GM18519 (cell line): ENCODE results near the gene TAOK1.

Experiments
- ATAC-seq: cut with Tn5 transposase; IDR thresholded peaks from one replicate; pipeline ENCODE4 v1.9.1; 2021; ENCODE audit warnings: mild to moderate bottlenecking, moderate library complexity; ENCODE audit not compliant: unreplicated experiment, low FRiP score

Gene TAOK1

GRCh38 chr17:29567554-29568330 lies 177.6 kb downstream of the TAOK1 start:
- ATAC-seq = peak; percentile 30

DNA sequence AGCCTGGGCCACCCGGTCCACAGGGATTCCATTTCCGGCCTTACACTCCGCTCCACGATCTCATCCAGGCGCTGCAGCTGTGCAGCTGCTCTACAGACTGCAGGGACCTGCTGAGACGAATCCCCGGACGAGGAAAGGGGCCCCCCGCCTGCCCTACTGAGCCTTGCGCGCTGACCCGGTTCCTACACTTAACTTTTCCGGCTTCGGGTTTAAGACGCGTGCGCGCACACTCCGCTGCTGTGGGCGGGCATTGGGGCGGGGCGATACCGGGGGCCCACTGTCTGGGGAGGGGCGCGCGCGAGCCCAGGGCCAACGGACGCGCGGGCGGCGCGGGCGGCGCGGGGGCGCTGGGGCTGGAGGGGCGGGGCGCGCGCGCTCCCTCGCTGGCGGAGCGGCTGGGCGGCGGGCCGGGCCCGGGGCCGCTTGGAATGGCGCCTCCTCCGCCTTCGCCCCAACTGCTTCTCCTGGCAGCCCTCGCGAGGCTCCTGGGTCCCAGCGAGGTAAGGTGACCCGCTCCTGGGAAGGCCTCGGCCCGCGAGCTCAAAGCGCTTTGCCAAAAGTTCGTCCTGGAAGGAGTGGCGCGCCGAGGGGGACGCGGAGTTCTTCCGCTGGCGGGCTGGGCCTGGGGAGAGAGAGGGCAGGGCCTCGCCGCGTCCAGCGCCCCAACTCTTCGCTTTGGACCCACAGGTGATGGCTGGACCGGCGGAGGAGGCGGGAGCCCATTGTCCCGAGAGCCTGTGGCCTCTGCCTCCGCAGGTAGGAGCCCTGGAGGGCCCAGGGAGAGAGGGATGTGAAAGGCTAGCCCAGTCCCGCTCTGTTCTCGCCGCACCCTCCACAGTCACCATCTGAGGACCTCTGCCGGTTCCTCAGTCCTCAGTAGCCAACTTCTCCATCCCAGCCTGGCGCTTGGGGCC lies 178.4 kb downstream of the TAOK1 start, which contains the start of gene TP53I13:
Gene TP53I13 (plus strand): TSS at position 371 of the 914 bp plus-strand sequence. CDS start 58 bp downstream, at position 429.
- ATAC-seq = no peak

DNA sequence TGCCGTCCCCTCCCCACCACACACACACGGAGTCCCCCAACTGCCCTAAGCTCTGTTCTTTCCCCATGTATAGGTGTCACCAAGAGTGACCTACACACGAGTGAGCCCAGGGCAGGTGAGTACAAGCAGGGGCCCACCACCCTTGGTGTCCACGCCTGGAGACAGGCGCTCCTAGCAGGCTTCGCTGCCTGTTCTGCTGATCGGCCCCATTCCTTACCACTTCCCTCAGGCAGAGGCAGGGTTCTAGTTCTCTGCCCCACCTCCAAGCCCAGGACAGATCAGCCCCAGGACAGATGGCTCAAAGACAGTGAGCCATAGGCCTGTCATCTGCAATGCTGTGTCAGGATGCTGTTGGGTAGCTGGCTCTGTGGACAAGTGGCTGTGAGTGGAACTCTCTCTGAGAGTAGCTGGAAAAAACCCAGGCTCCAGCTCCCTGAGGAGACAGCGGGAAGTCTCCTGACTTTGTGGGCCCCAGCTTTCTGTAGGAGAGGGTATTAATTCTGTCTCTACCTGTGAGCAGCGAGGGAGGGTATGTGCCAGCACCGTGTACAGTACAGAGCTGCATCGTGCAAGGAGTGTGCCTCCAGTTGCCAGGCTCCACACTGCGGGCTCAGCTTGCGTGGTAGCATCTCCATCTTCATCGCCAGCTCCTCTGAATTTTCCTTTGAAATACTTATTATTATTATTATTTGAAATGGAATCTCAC lies 179.2 kb downstream of the TAOK1 start:
- ATAC-seq = no peak

DNA sequence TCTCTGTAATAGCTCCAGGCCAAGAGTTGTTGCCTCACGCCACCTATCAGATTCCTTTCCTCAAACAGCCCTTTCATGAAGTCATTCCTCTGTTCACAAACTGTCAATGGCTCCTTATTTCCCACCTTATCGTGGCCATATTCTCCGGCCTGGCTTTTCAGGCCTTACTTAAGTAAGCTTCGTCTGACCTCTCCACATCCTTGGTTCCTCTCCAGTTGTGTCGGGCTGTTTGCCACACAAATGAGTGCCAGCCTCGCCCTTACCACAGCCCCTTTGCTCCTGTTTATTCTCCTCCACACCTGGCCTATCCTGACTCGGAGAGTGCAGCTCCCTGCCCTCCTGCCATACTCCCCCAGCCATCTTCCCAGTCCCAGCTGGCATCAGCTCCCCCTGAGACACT lies 180.4 kb downstream of the TAOK1 start:
- ATAC-seq = no peak

DNA sequence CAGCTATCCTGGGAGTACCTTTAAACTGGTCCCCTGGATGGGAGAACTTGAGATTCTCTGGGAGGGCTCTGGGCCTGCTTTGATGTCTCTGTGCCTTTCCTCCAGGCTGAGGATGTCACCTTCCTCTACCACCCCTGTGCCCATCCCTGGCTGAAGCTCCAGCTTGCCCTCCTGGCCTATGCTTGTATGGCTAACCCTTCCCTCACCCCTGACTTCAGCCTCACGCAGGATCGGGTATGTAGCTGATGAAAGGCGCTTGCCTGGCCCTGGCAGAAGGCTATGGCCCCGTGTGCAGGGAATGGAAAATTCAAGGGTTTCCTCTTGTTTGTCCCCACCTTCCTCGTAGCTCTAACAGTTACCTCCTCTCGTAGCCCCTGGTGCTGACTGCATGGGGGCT lies 181.3 kb downstream of the TAOK1 start:
- no peak for ATAC-seq

- ATAC-seq = no peak
These were observed 181.9 kb downstream of the TAOK1 start for GRCh38 chr17:29571883-29572681.

- no peak for ATAC-seq
These were observed 182.8 kb downstream of the TAOK1 start for GRCh38 chr17:29572691-29573557.

DNA sequence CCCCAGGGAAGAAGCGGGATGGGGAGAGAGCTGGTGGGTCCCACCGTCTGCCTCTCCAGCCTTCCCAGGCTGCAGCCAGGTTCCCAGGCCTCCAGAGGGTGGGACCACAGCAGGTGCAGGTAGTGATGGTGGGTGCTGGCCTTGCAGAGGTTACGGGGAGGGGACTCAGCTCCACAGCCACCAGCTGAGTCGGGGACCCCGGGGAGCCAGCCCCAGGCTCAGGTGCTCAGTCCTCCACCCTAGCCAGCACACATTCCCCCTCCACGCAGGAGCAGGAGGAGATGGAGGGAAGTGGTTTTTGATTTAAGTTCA lies 183.4 kb downstream of the TAOK1 start:
- no peak for ATAC-seq

- ATAC-seq = no peak
These were observed 183.9 kb downstream of the TAOK1 start for GRCh38 chr17:29573871-29574731.

GRCh38 chr17:29574732-29575510 lies 184.8 kb downstream of the TAOK1 start:
- ATAC-seq = no peak

- no peak for ATAC-seq
These were observed 185.5 kb downstream of the TAOK1 start for GRCh38 chr17:29575511-29576213.

- no peak for ATAC-seq
These were observed 186.2 kb downstream of the TAOK1 start for GRCh38 chr17:29576214-29577000.

DNA sequence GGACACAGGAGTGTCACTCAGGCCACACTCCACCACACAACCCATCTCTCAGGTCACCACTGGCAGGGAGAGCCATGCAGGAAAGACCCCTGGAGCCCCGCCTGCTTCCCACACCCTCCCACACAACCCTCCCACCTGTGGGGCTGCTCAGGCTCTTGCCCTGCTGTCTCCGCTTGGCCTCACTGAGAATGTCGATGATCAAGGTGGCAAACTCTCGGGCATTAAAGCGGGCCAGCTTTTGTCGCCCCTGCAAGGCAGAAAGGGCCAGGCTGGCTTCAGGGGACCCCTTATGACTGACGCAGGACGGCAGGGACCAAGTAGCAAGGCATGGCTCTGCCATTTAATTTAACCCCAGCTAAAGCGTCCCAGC lies 186.8 kb downstream of the TAOK1 start:
- no peak for ATAC-seq

DNA sequence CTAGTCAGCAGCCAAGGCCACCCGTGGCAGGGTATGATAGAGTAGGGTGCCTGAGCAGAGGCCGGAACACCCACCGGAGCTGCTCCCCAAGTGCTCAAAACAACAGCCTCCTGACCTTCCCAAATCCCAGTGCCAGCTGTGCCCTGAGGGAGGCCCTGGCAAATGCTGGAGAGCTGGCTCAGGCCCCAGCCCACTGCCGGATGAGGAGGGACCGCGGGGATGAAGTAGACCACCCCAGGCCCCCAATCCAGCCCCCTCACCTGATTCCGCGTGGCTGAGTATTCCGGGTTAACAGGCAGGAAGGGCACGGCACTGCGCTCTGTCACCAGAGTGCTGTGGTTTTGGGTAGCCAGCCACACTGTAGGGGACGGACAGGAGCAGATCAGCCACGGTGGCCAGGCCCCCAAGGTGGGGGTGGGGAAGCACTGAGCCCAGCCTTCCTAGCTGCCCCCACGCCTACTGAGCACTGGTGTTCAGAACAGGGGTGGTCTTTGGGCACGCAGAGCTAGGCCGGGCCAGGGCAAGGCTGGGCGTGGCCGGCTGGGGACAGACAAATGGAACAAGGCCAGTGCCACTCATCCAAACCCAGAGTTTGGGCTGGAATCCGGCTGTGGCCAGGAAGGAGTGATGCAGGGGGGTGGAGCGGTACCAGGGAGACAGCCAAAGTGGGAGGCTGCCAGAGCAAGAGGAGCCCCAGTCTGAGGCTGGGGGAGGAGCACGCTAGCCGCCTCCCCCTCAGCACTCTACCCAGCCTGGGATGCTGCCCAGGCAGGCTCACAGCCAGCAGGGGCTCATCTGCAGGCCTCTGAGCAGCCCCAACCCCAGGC lies 187.4 kb downstream of the TAOK1 start:
- no peak for ATAC-seq
